Fibroblast of mammary gland (primary cell): ENCODE results near the gene RAB31.
A peak's percentile ranks its signal among the peaks of the same experiment; 100 is the strongest.

ENCODE experiments used
- DNase-seq: peaks from one replicate; pipeline ENCODE4 v3.0.0-alpha.2; 2010; ENCODE audit warnings: low read depth
- H3K4me3 ChIP-seq: 2 replicates; pipeline ENCODE4 v1.5.1; 2011; ENCODE audit warnings: low read depth, mild to moderate bottlenecking, low read length, moderate library complexity; ENCODE audit not compliant: control insufficient read depth
- CTCF ChIP-seq: conservative IDR thresholded peaks from 2 replicates; pipeline ENCODE4 v1.5.1; 2011; ENCODE audit warnings: low read depth, low read length, inconsistent platforms; ENCODE audit not compliant: control insufficient read depth, insufficient read depth

Gene RAB31

GRCh38 chr18:9790261-9790660, 82.2 kb downstream of the RAB31 start:
- no peak for DNase-seq
- no peak overlapping the region for H3K4me3 ChIP-seq
- TF ChIP-seq CTCF: no peak

GRCh38 chr18:9791991-9792390, 83.9 kb downstream of the RAB31 start:
- no peak overlapping the region for H3K4me3 ChIP-seq
- no peak for TF ChIP-seq CTCF
- no peak for DNase-seq

GRCh38 chr18:9792565-9793245, 84.6 kb downstream of the RAB31 start:
- no peak overlapping the region for H3K4me3 ChIP-seq
- DNase-seq: no peak
- peak; percentile 54 for TF ChIP-seq CTCF

GRCh38 chr18:9796011-9796410, 87.9 kb downstream of the RAB31 start:
- no peak for TF ChIP-seq CTCF
- DNase-seq: no peak
- H3K4me3 ChIP-seq: no peak overlapping the region

GRCh38 chr18:9796935-9797549, 88.9 kb downstream of the RAB31 start:
- no peak for TF ChIP-seq CTCF
- peak overlapping the region; percentile 15 for H3K4me3 ChIP-seq
- peak; percentile 51 for DNase-seq

DNA sequence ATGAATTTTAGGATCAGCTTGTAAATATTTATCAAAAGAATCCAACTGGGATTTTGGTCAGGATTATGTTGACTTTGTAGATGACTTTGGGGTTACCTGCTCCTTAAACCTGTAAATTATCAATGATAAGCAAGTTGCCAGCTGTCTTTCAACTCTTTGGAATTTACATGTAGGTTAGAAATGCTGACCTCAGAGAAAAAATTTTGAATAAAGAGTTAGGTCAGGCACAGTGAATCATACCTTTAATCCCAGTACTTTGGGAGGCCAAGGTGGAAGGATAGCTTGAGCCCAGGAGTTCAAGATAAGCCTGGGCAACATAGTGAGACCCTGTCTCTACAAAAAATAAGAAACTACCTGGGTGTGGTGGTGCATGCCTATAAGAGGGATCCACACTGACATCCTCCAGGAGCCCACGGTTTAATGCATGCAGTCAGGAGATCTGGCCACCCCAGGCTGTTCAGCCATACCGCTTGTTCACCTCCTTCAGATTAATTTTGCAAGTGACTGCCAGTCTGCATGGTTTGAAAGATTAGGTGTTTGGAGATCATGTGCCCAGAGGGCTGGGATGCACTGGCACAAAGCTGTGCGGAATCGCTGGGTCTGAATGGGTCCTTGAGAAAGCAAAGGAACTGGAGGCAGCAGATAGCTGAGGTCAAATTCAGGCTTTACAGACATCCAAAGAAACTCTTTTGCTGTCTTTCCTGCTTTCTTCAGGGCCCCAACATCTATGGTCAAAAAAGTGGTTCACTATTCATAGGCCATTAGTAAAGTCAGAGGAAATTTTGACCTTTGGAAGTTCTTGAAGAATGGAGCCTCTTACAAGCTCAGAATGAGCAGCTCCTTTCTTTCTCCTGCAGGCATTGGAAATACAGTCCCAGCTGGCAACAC, 94.3 kb downstream of the RAB31 start:
- TF ChIP-seq CTCF: no peak
- no peak overlapping the region for H3K4me3 ChIP-seq
- no peak for DNase-seq
